WTC11 (cell line): Measurements from ENCODE around the gene WNT6. TPM values are rescaled to one million over a fixed set of nuclear protein-coding genes. Genes with fewer than 3 reads are reported as not detected.

Experiments used
- ATAC-seq: fragments of 200-7000 bp; cut with Tn5 transposase; 2 replicates; pipeline ENCODE4 v1.10.0; 2021; ENCODE audit warnings: mild to moderate bottlenecking, moderate library complexity
- CTCF ChIA-PET: fragments of 300-600 bp; sonication (Branson Sonifier 250); formaldehyde crosslinking; loops from one replicate; lab custom pipeline; 2021; ENCODE audit warnings: antibody characterized with exemption; lab: Charles Lee
- POLR2A ChIA-PET: fragments of 350-600 bp; sonication (Branson Sonifier 250); formaldehyde crosslinking; loops from one replicate; lab custom pipeline; 2021; ENCODE audit warnings: antibody characterized with exemption; lab: Charles Lee
- DNase-seq: peaks from one replicate; pipeline ENCODE4 v3.0.0; 2021; ENCODE audit warnings: low spot score
- H3K27ac Mint-ChIP-seq: 2 replicates; pipeline ENCODE4 v1.8.0; 2021; ENCODE audit warnings: mixed read lengths
- H3K27me3 Mint-ChIP-seq: 2 replicates; pipeline ENCODE4 v1.8.0; 2021; ENCODE audit warnings: low read depth, mild to moderate bottlenecking, moderate library complexity, mixed read lengths
- H3K36me3 Mint-ChIP-seq: 2 replicates; pipeline ENCODE4 v1.8.0; 2021; ENCODE audit warnings: mixed read lengths
- H3K4me1 Mint-ChIP-seq: 2 replicates; pipeline ENCODE4 v1.8.0; 2022; ENCODE audit warnings: mixed read lengths
- H3K4me3 Mint-ChIP-seq: 2 replicates; pipeline ENCODE4 v1.8.0; 2021; ENCODE audit warnings: mild to moderate bottlenecking, moderate library complexity, mixed read lengths
- H3K9me3 Mint-ChIP-seq: 2 replicates; pipeline ENCODE4 v1.8.0; 2021; ENCODE audit warnings: mixed read lengths
- AR ChIP-seq: fragments of 250-450 bp; sonication (Bioruptor Pico); IDR thresholded peaks from 2 replicates; pipeline ENCODE4 v1.9.0; 2021; ENCODE audit warnings: mild to moderate bottlenecking
- CBFB ChIP-seq: sonication (generic); formaldehyde crosslinking; IDR thresholded peaks from 2 replicates; pipeline ENCODE4 v1.8.1; 2022; ENCODE audit warnings: mild to moderate bottlenecking, low read depth, missing genetic modification reagents
- CDX4 ChIP-seq: fragments of 250-450 bp; sonication (Bioruptor Pico); IDR thresholded peaks from 2 replicates; pipeline ENCODE4 v1.9.0; 2021; ENCODE audit warnings: moderate library complexity, mild to moderate bottlenecking, inconsistent platforms, borderline replicate concordance
- CREM ChIP-seq: sonication (generic); formaldehyde crosslinking; IDR thresholded peaks from 2 replicates; pipeline ENCODE4 v1.8.1; 2022; ENCODE audit warnings: mild to moderate bottlenecking, missing genetic modification reagents, moderate library complexity
- ELF4 ChIP-seq: sonication (generic); formaldehyde crosslinking; IDR thresholded peaks from 2 replicates; pipeline ENCODE4 v1.8.1; 2022; ENCODE audit warnings: low read depth, mild to moderate bottlenecking, moderate library complexity, missing genetic modification reagents
- ETV6 ChIP-seq: sonication (generic); formaldehyde crosslinking; IDR thresholded peaks from 2 replicates; pipeline ENCODE4 v1.8.1; 2022; ENCODE audit warnings: mild to moderate bottlenecking, missing genetic modification reagents
- FOXK1 ChIP-seq: sonication (generic); formaldehyde crosslinking; IDR thresholded peaks from 2 replicates; pipeline ENCODE4 v1.8.0; 2022; ENCODE audit warnings: mild to moderate bottlenecking, moderate library complexity, missing genetic modification reagents
- HMGXB4 ChIP-seq: sonication (generic); formaldehyde crosslinking; IDR thresholded peaks from 2 replicates; pipeline ENCODE4 v1.8.1; 2023; ENCODE audit warnings: mild to moderate bottlenecking, moderate library complexity, missing genetic modification reagents
- MXD4 ChIP-seq: fragments of 250-450 bp; sonication (Bioruptor Pico); IDR thresholded peaks from 2 replicates; pipeline ENCODE4 v1.8.0; 2021; ENCODE audit warnings: mild to moderate bottlenecking, moderate library complexity, borderline replicate concordance
- NR3C1 ChIP-seq: sonication (generic); formaldehyde crosslinking; conservative IDR thresholded peaks from 2 replicates; pipeline ENCODE4 v1.8.1; 2023; ENCODE audit warnings: low read depth, mild to moderate bottlenecking, missing genetic modification reagents
- RELA ChIP-seq: sonication (generic); formaldehyde crosslinking; IDR thresholded peaks from 2 replicates; pipeline ENCODE4 v1.8.1; 2022; ENCODE audit warnings: missing genetic modification reagents, mild to moderate bottlenecking, borderline replicate concordance
- TCF7 ChIP-seq: sonication (generic); formaldehyde crosslinking; IDR thresholded peaks from 2 replicates; pipeline ENCODE4 v1.8.0; 2022; ENCODE audit warnings: mild to moderate bottlenecking, low read depth, missing genetic modification reagents, moderate library complexity
- TP53 ChIP-seq: sonication (generic); formaldehyde crosslinking; IDR thresholded peaks from 2 replicates; pipeline ENCODE4 v1.8.1; 2023; ENCODE audit warnings: mild to moderate bottlenecking, missing genetic modification reagents
- USF1 ChIP-seq: sonication (generic); formaldehyde crosslinking; IDR thresholded peaks from 2 replicates; pipeline ENCODE4 v1.8.0; 2022; ENCODE audit warnings: mild to moderate bottlenecking, missing genetic modification reagents
- ZNF219 ChIP-seq: sonication (generic); formaldehyde crosslinking; IDR thresholded peaks from 2 replicates; pipeline ENCODE4 v1.8.0; 2023; ENCODE audit warnings: missing genetic modification reagents, mild to moderate bottlenecking, borderline replicate concordance
- ZNF281 ChIP-seq: sonication (generic); formaldehyde crosslinking; IDR thresholded peaks from 2 replicates; pipeline ENCODE4 v1.8.0; 2023; ENCODE audit warnings: mild to moderate bottlenecking, missing genetic modification reagents
- total RNA-seq: library from RNA; stranded (reverse); gene quantifications from 3 replicates; pipeline ENCODE4 v1.2.3, GENCODE V29; 2021
- TF ChIP-seq, protein P1 (sequence below): sonication (generic); formaldehyde crosslinking; IDR thresholded peaks from 2 replicates; pipeline ENCODE4 v1.8.1; 2023; ENCODE audit warnings: mild to moderate bottlenecking, missing genetic modification reagents, moderate library complexity
- TF ChIP-seq, protein P2 (sequence below): sonication (generic); formaldehyde crosslinking; IDR thresholded peaks from 2 replicates; pipeline ENCODE4 v1.8.0; 2023; ENCODE audit warnings: missing genetic modification reagents, mild to moderate bottlenecking, borderline replicate concordance
- TF ChIP-seq, protein P3 (sequence below): fragments of 250-450 bp; sonication (Bioruptor Pico); IDR thresholded peaks from 2 replicates; pipeline ENCODE4 v1.8.0; 2021; ENCODE audit warnings: mild to moderate bottlenecking

WNT6 gene
- total RNA-seq, 1 experiment from 2014 or later: not detected

- H3K9me3 Mint-ChIP-seq: no peaks in the 10 kb centered on the region
- no peak overlapping the region for H3K4me3 Mint-ChIP-seq
- ATAC-seq (no peak), DNase-seq (no peak)
- no peak overlapping the region for H3K27ac Mint-ChIP-seq
- ChIA-PET POLR2A (interaction anchor here (0.7 kb wide), 1 partner anchor 111 kb away, joined by 3 read pairs; no protein-coding TSS in a partner anchor), CTCF (interaction anchor here (0.8 to 1.0 kb wide), 2 partner anchors 29 to 109 kb away, joined by 3 read pairs; no protein-coding TSS in a partner anchor)
- H3K27me3 Mint-ChIP-seq: no peaks in the 10 kb centered on the region
- H3K4me1 Mint-ChIP-seq: peaks cover 3% of the 10 kb centered on the region; the same call in 1 of the 2 replicates
- no peaks in the 10 kb centered on the region for H3K36me3 Mint-ChIP-seq
- TF ChIP-seq, protein P1, sequence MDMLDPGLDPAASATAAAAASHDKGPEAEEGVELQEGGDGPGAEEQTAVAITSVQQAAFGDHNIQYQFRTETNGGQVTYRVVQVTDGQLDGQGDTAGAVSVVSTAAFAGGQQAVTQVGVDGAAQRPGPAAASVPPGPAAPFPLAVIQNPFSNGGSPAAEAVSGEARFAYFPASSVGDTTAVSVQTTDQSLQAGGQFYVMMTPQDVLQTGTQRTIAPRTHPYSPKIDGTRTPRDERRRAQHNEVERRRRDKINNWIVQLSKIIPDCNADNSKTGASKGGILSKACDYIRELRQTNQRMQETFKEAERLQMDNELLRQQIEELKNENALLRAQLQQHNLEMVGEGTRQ: no peak
- no peak for TF ChIP-seq CREM (CRISPR knock-in tag)
- TF ChIP-seq NR3C1 (CRISPR knock-in tag): no peak
- TF ChIP-seq CBFB (CRISPR knock-in tag): no peak
- TF ChIP-seq TCF7: no peak
- no peak for TF ChIP-seq HMGXB4 (CRISPR knock-in tag)
- no peak for TF ChIP-seq CDX4 (CRISPR knock-in tag)
- no peak for TF ChIP-seq AR (CRISPR knock-in tag)
- TF ChIP-seq, protein P2, sequence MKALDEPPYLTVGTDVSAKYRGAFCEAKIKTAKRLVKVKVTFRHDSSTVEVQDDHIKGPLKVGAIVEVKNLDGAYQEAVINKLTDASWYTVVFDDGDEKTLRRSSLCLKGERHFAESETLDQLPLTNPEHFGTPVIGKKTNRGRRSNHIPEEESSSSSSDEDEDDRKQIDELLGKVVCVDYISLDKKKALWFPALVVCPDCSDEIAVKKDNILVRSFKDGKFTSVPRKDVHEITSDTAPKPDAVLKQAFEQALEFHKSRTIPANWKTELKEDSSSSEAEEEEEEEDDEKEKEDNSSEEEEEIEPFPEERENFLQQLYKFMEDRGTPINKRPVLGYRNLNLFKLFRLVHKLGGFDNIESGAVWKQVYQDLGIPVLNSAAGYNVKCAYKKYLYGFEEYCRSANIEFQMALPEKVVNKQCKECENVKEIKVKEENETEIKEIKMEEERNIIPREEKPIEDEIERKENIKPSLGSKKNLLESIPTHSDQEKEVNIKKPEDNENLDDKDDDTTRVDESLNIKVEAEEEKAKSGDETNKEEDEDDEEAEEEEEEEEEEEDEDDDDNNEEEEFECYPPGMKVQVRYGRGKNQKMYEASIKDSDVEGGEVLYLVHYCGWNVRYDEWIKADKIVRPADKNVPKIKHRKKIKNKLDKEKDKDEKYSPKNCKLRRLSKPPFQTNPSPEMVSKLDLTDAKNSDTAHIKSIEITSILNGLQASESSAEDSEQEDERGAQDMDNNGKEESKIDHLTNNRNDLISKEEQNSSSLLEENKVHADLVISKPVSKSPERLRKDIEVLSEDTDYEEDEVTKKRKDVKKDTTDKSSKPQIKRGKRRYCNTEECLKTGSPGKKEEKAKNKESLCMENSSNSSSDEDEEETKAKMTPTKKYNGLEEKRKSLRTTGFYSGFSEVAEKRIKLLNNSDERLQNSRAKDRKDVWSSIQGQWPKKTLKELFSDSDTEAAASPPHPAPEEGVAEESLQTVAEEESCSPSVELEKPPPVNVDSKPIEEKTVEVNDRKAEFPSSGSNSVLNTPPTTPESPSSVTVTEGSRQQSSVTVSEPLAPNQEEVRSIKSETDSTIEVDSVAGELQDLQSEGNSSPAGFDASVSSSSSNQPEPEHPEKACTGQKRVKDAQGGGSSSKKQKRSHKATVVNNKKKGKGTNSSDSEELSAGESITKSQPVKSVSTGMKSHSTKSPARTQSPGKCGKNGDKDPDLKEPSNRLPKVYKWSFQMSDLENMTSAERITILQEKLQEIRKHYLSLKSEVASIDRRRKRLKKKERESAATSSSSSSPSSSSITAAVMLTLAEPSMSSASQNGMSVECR: no peak
- TF ChIP-seq MXD4 (CRISPR knock-in tag): no peak
- no peak for TF ChIP-seq ETV6 (CRISPR knock-in tag)
- no peak for TF ChIP-seq ZNF219
- TF ChIP-seq USF1 (CRISPR knock-in tag): no peak
- TF ChIP-seq RELA (CRISPR knock-in tag): no peak
- no peak for TF ChIP-seq ZNF281
- no peak for TF ChIP-seq FOXK1 (CRISPR knock-in tag)
- no peak for TF ChIP-seq ELF4 (CRISPR knock-in tag)
- TF ChIP-seq, protein P3, sequence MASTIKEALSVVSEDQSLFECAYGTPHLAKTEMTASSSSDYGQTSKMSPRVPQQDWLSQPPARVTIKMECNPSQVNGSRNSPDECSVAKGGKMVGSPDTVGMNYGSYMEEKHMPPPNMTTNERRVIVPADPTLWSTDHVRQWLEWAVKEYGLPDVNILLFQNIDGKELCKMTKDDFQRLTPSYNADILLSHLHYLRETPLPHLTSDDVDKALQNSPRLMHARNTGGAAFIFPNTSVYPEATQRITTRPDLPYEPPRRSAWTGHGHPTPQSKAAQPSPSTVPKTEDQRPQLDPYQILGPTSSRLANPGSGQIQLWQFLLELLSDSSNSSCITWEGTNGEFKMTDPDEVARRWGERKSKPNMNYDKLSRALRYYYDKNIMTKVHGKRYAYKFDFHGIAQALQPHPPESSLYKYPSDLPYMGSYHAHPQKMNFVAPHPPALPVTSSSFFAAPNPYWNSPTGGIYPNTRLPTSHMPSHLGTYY: no peak
- no peak for TF ChIP-seq TP53 (CRISPR knock-in tag)
Observed at GRCh38 chr2:218819093-218819492, 40.5 kb upstream of the WNT6 start.
